Testis (tissue), 2 donors: Measurements from ENCODE around the gene ASCL3.

Experiments used
- POLR2A ChIP-seq: fragments of 450-650 bp; IDR thresholded peaks from one replicate; pipeline ENCODE4 v1.6.1; 2017; ENCODE audit warnings: antibody characterized with exemption, mild to moderate bottlenecking, moderate library complexity
- TF ChIP-seq, protein P1 (sequence below), 3 experiments: fragments of 450-650 bp in 2 of 3; fragments of 200-600 bp in 1 of 3; sonication (generic) in 1 of 3; IDR thresholded peaks; one replicate each; pipeline ENCODE4 v1.5.1; 2016 to 2019; ENCODE audit warnings: antibody characterized with exemption in 3 of 3, mild to moderate bottlenecking in 2 of 3, moderate library complexity in 1 of 3

DNA sequence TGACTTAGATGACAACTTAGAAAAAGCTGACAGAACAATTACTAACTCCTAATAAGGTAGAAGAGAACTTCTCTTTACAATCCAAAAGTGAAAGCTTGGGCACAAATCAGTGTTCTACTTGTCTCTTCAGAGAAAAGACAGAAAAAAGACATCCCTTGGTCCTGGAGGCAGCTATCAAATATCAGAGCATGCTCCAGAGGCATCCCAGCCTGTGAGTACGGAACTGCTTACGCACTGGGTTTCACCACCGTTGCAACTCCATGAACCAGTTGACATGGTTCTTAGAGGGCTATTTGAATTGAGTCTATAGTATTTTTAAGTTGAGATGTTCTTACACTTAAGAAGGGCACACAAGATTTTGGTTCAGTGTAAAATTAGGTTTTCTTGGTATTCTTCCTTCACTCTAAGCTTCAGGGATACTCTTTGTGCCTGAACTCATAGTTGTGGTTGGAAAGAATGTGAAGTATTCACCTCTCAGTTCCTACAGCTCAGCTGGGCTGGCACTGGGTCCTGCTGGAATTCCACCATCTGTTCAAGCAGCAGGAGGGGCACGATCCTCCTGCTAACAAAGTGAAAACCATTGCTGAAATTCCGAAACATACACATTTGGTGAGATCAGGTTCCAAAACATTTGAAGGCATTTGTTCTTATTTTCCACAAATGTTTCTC, 25.5 kb downstream of the ASCL3 start:
- TF ChIP-seq, protein P1, sequence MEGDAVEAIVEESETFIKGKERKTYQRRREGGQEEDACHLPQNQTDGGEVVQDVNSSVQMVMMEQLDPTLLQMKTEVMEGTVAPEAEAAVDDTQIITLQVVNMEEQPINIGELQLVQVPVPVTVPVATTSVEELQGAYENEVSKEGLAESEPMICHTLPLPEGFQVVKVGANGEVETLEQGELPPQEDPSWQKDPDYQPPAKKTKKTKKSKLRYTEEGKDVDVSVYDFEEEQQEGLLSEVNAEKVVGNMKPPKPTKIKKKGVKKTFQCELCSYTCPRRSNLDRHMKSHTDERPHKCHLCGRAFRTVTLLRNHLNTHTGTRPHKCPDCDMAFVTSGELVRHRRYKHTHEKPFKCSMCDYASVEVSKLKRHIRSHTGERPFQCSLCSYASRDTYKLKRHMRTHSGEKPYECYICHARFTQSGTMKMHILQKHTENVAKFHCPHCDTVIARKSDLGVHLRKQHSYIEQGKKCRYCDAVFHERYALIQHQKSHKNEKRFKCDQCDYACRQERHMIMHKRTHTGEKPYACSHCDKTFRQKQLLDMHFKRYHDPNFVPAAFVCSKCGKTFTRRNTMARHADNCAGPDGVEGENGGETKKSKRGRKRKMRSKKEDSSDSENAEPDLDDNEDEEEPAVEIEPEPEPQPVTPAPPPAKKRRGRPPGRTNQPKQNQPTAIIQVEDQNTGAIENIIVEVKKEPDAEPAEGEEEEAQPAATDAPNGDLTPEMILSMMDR (IDR thresholded peaks at IDR 0.05): no peak
- no peak for TF ChIP-seq POLR2A
